Left forelimb (tissue), 1 donor: Measurements from ENCODE around the gene CYP2E1.
"Not testable (repeated sequence)": the region's sequence is repeated elsewhere in the genome, so short reads cannot be mapped to it uniquely, and the experiment has no call there.

ENCODE experiments used
- DNase-seq: peaks from one replicate; pipeline ENCODE4 v3.0.0-alpha.2; 2018; ENCODE audit warnings: low spot score

Gene CYP2E1

GRCh38 chr10:133528296-133528844 is 1.2 kb downstream of the CYP2E1 start:
- DNase-seq = no peak

DNA sequence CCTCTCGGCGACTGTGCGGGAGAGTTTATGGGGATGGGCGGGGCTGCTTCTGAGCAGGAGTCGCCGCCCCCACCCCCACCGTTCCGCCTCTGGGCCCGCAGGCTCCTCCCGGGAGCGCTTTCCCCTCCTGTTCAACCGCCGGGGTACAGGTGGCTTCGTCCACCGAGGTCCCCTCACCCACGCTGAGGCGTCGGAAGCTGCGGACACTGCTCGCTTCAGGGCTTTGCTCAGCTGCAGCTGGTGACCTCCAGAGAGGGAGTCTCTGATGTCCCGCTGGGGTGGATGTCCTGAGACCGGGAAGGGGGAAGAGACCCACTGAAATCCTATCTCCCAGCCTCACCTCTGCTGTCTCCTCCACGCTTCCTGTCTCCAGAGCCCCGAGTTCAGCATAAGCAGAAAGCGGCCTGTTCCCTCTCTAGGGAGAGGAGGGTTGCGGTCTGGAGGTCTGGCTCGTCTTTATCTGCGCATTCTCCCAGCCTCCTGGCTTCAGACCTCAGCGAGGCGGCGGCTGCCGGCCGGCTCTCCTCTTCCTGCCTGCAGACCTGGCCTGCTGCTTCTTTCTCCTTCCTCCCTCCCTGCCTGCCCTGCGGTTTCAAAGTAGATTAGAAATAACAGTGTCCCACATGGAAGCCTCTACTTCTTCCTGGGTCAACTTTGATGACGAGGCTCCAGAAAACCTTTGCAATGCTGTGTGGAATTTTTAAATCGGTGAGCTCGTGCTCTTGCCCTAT is 1.8 kb downstream of the CYP2E1 start:
- no peak for DNase-seq

GRCh38 chr10:133529576-133529946 is 2.4 kb downstream of the CYP2E1 start:
- DNase-seq = no peak

DNA sequence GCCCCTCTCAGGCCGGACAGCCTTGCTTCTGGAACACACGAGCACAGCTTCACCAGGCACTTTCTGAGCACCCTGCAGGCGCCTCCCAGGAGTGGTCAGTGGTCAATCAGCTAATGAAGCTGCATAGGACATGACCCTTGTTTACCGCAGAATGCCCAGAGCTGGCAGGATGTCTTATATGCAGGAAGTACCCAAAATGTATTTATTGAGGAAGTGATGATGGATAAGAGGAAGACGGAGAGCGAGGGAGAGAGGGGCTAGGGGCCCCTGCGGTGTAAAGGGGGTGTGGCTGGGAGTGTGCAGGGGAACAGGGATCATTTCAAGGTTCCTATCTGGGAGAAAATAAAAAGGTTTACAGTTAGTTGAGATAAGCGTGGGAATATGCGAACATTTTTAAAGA is 3.3 kb downstream of the CYP2E1 start:
- no peak for DNase-seq

GRCh38 chr10:133532871-133533270 is 5.7 kb downstream of the CYP2E1 start:
- DNase-seq = no peak

DNA sequence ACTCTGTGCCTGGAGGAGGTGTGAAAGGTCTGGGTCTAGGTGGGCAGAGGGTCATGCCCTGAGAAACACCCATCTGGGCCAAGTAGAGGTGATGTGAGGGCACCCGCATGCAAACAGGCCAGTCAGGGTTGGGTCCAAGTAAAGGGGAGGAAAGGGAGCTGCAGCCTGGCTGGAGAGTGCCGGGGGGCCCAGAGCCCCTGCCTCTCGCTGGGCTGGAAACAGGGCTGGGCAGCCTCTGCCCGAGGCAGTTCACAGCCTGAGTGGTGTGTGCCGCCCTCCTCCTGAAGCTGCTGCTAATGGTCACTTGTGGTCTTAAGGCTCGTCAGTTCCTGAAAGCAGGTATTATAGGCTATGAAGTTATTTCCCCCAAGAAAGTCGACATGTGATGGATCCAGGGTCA is 7.3 kb downstream of the CYP2E1 start:
- DNase-seq = no peak

- DNase-seq = no peak
Measured at GRCh38 chr10:133536198-133536597, 9.0 kb downstream of the CYP2E1 start.

- DNase-seq = no peak
Measured at GRCh38 chr10:133537546-133538545, 10.7 kb downstream of the CYP2E1 start.

- DNase-seq = not testable (repeated sequence)
Measured at GRCh38 chr10:133541441-133541975, 14.3 kb downstream of the CYP2E1 start.

DNA sequence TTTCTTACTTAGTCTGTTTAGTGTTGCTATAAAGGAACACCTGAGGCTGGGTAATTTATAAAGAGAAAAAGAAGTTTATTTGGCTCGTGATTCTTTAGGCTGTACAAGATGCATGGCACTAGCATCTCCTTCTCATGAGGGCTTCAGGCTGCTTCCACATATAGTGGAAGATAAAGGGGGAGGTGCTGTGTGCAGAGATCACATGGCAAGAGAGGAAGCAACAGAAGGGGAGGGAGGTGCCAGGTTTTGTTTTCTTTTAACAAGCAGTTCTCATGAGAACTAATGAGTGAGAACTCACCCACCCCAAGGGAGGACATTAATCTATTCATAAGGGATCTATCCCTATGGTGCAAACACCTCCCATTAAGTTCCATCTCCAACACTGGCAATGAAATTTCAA is 17.3 kb downstream of the CYP2E1 start:
- DNase-seq = no peak

- DNase-seq = no peak
Measured at GRCh38 chr10:133554600-133554999, 27.4 kb downstream of the CYP2E1 start.

- no peak for DNase-seq
Measured at GRCh38 chr10:133555521-133555920, 28.4 kb downstream of the CYP2E1 start.

DNA sequence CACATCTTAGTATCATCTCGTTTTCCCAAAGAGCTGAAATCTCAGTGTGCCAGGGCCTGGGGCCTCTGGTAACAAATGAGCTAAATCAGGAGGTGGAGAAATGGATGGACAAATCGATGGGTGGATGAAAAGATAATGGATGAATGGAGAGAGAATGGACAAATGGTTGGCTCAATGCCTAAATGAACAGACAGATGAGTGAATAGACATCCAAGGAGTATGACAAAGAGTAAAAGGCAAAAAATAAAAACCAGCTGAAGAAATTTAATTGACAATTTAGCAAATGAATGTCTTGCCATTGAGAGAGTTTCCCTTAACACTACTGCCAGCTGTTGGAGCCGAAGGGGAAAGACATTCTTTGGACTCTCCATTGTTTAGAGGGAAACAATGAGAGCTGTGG is 30.2 kb downstream of the CYP2E1 start:
- no peak for DNase-seq

- DNase-seq = no peak
Measured at GRCh38 chr10:133559216-133559615, 32.1 kb downstream of the CYP2E1 start.

GRCh38 chr10:133564816-133565215 is 37.7 kb downstream of the CYP2E1 start:
- no peak for DNase-seq

DNA sequence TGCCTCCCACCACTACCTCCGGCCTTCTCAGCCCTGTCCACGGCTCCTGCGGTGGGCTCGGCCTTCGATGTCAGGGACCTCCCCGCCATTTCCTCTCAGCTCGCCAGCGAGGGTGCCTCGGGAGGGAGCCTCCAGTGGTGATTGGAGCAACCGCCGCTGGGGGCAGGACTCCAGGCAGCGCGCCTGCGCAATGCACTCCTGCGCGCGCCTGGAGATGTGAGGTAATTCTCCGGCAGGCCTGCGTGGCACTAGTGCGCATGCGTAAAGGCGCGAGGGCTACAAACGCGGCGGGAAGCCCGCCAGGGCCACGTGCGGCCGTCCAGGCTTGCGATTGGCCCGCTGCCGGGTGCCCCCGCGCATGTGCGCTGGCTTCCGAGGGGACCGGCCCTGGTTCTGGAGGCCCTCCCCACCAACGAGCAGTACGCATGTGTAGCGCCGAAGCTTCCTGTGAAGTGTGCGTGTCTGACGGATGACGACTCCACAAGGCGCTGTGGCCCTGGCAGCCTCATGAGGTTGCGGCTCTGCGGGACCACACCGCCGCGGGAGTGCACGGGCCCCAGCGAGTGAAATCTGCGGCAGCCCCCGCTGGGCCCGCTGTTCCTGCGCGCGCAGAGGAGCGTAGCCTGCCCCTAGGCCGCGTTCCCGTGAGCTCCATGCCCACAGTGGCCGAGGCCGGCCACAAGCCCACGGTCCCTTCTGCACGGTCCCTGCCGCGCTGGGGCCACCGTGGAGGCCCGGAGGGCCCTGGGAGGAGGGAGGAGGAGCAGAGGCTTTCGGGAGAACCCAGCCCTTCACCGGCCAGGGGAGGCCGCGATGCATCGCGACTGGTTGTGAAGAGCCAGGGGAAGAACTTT is 38.5 kb downstream of the CYP2E1 start, which contains the start of gene SYCE1:
Gene SYCE1, minus strand, starts transcription at position 143 of the 854 bp plus-strand sequence. Its CDS starts 54 bp downstream, at position 89.
- no peak for DNase-seq

DNA sequence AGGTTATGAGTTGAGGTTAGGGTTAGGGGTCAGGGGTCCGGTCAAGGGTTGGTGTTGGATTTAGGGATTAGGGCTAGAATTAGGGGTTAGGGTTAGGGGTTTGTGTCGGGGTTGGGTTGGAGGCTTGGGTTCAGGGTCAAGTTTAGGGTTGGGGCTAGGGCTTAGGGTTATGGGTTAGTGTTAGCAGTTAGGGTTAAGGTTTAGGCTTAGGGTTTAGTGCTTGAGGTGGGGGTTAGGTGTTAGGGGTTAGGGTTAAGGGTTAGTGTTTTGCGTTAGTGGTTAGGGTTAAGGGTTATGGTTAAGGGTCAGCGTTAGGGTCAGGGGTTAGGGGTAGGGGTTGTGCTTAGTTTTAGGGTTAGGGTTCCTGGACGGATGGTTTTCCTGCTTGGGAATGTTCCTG is 40.0 kb downstream of the CYP2E1 start:
- DNase-seq = no peak

- DNase-seq = no peak
Measured at GRCh38 chr10:133567609-133568286, 40.6 kb downstream of the CYP2E1 start.

GRCh38 chr10:133568287-133568614 is 41.1 kb downstream of the CYP2E1 start:
- no peak for DNase-seq

DNA sequence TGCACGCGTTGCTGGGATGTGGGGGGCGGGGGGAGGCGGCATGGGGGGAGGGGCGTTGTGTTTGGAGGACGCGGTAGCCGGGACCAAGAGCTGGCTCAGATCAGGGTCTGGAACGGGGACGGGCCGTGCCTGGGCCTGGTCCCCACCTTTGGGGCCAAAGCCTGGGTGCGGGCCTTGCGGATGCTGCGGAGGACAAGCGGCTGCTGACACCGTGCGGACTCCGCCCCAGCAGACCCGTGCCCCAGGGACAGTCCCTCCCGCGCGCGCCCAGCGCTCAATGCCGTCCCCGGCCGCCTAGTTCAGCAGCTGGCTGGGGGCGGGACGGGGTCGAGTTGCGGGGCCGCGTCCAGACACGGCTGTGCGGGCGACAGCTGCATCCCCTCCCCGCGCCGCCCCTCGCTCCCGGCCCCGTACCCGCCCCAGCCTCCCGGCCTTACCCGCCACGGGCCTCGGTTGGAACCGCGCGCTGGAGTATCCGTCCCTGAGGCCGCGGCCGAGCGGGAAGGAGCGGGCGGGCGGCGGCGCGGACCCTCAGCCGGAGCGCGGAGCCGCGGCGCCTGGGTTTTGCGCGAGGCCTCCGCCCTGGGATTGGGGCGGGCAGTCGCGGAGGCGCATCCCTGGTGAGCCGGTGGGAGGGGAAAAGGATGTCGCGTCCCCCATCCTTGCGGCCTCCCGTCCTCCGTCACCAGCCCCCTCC is 41.8 kb downstream of the CYP2E1 start:
- DNase-seq = not testable (repeated sequence)
